Measurements from ENCODE around the gene CES1. TPM values are rescaled to one million over a fixed set of nuclear protein-coding genes. Genes with fewer than 3 reads are reported as not detected.
"Not testable (repeated sequence)": the region's sequence is repeated elsewhere in the genome, so short reads cannot be mapped to it uniquely, and the experiment has no call there.

CES1 gene
- total RNA-seq, 4 donors from 2014 or later, result 4.9 to 166 (median 107) TPM

- no peak for ATAC-seq (ENCODE audit: low FRiP score)
- no peak for DNase-seq (ENCODE audit: low spot score)
- no peak for TF ChIP-seq CTCF (IDR thresholded peaks at IDR 0.05)
These were observed 13.9 kb upstream of the CES1 start for GRCh38 chr16:55846598-55847346.

GRCh38 chr16:55843105-55843395 lies 10.2 kb upstream of the CES1 start:
- ATAC-seq (ENCODE audit: low FRiP score) (no peak), DNase-seq (ENCODE audit: low spot score) (no peak)
- no peak for TF ChIP-seq CTCF (IDR thresholded peaks at IDR 0.05)

- no peak for ATAC-seq (ENCODE audit: low FRiP score)
- DNase-seq (ENCODE audit: low spot score), result no peak
- TF ChIP-seq CTCF (IDR thresholded peaks at IDR 0.05), result peak in 1 of 3 donors; percentile 18
These were observed 9.6 kb upstream of the CES1 start for GRCh38 chr16:55842369-55843104.

- ATAC-seq (ENCODE audit: low FRiP score) (no peak), DNase-seq (ENCODE audit: low spot score) (no peak)
- no peak for TF ChIP-seq CTCF (IDR thresholded peaks at IDR 0.05)
These were observed 6.2 kb upstream of the CES1 start for GRCh38 chr16:55839115-55839514.

GRCh38 chr16:55836158-55836611 lies 3.3 kb upstream of the CES1 start:
- no peak for TF ChIP-seq CTCF (IDR thresholded peaks at IDR 0.05)
- ATAC-seq (ENCODE audit: low FRiP score) (no peak), DNase-seq (ENCODE audit: low spot score) (no peak)

GRCh38 chr16:55835581-55835980 lies 2.7 kb upstream of the CES1 start:
- DNase-seq (ENCODE audit: low spot score), result no peak

GRCh38 chr16:55835173-55835572 lies 2.3 kb upstream of the CES1 start:
- not testable (repeated sequence) for ATAC-seq (ENCODE audit: low FRiP score); DNase-seq (ENCODE audit: low spot score)

More at GRCh38 chr16:55835581-55835980, 2.7 kb upstream of the CES1 start:
- no peak for TF ChIP-seq CTCF (IDR thresholded peaks at IDR 0.05)
- ATAC-seq (ENCODE audit: low FRiP score), result no peak
